Calu3 (cell line): Measurements from ENCODE around the gene PREX1. TPM values are rescaled to one million over a fixed set of nuclear protein-coding genes. Genes with fewer than 3 reads are reported as not detected.

ENCODE experiments used
- BruUV-seq: library from RNA; stranded (reverse); fragments of 400-500 nt; replicated peaks from 2 replicates; lab custom pipeline; 2021; lab: Mats Ljungman, UMichigan
- CTCF ChIA-PET: fragments of 300-600 bp; sonication (Branson Sonifier 250); formaldehyde crosslinking; loops from one replicate; lab custom pipeline; 2022; ENCODE audit warnings: antibody characterized with exemption; lab: Charles Lee
- DNase-seq: peaks from one replicate; pipeline ENCODE4 v3.0.0; 2022
- H3K27ac Mint-ChIP-seq: one replicate; pipeline ENCODE4 v1.8.0; 2022; ENCODE audit warnings: mixed read lengths; ENCODE audit not compliant: unreplicated experiment
- H3K27me3 Mint-ChIP-seq: one replicate; pipeline ENCODE4 v1.8.0; 2022; ENCODE audit warnings: mixed read lengths; ENCODE audit not compliant: unreplicated experiment
- H3K36me3 Mint-ChIP-seq: one replicate; pipeline ENCODE4 v1.8.0; 2022; ENCODE audit warnings: mild to moderate bottlenecking, moderate library complexity, mixed read lengths; ENCODE audit not compliant: insufficient read depth, unreplicated experiment
- H3K4me1 Mint-ChIP-seq: one replicate; pipeline ENCODE4 v1.8.0; 2022; ENCODE audit warnings: mild to moderate bottlenecking, low read depth, mixed read lengths; ENCODE audit not compliant: unreplicated experiment
- H3K4me3 Mint-ChIP-seq: one replicate; pipeline ENCODE4 v1.8.0; 2022; ENCODE audit warnings: mild to moderate bottlenecking, low read depth, moderate library complexity, mixed read lengths; ENCODE audit not compliant: unreplicated experiment
- H3K9me3 Mint-ChIP-seq: one replicate; pipeline ENCODE4 v1.8.0; 2022; ENCODE audit warnings: low read depth, mixed read lengths; ENCODE audit not compliant: unreplicated experiment
- CTCF ChIP-seq: fragments of 200-600 bp; IDR thresholded peaks from one replicate; pipeline ENCODE4 v1.8.0; 2022; ENCODE audit warnings: antibody characterized with exemption; ENCODE audit not compliant: unreplicated experiment
- intact Hi-C: fragments of 100-400 bp; cut with micrococcal nuclease; formaldehyde crosslinking; loops from one replicate; pipeline ENCODE4 v1.10.0; 2022; ENCODE audit not compliant: unreplicated experiment
- total RNA-seq: library from RNA; stranded (reverse); gene quantifications from 2 replicates; pipeline ENCODE4 v1.2.3, GENCODE V29; 2022

PREX1 gene
- total RNA-seq, 1 experiment from 2014 or later, result 0.31 TPM

DNA sequence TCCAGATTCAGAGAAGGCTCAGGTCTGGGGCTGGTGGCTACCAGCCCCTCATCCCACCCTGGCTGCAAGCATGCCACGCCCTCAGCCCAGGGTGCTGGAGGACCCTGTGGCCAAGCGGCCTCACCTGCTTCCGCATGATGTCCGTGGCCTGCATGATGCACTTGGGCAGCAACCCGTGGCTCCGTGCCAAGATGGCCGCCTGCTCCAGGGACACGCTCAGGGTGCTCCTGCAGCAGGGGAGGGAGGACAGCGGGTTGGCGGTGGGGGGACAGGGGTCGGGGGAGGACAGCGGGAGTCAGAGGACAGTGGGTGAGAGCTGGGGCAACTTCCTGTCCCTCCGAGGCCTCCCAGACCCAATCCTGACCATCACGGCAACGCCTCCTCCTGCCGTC is 200.1 kb downstream of the PREX1 start:
- BruUV-seq, result no TSS peak
- Mint-ChIP-seq H3K4me3 (no peak overlapping the region), H3K27ac (no peak overlapping the region), H3K4me1 (no peaks in the 10 kb centered on the region), H3K27me3 (peaks cover 4% of the 10 kb centered on the region), H3K36me3 (no peaks in the 10 kb centered on the region), H3K9me3 (no peaks in the 10 kb centered on the region)
- CTCF ChIA-PET, result interaction anchor here (0.6 kb wide), 1 partner anchor 1155 kb away, joined by 3 read pairs; no protein-coding TSS in a partner anchor
- no peak for DNase-seq
- intact Hi-C loops, result no loop called here
- no peak for TF ChIP-seq CTCF

DNA sequence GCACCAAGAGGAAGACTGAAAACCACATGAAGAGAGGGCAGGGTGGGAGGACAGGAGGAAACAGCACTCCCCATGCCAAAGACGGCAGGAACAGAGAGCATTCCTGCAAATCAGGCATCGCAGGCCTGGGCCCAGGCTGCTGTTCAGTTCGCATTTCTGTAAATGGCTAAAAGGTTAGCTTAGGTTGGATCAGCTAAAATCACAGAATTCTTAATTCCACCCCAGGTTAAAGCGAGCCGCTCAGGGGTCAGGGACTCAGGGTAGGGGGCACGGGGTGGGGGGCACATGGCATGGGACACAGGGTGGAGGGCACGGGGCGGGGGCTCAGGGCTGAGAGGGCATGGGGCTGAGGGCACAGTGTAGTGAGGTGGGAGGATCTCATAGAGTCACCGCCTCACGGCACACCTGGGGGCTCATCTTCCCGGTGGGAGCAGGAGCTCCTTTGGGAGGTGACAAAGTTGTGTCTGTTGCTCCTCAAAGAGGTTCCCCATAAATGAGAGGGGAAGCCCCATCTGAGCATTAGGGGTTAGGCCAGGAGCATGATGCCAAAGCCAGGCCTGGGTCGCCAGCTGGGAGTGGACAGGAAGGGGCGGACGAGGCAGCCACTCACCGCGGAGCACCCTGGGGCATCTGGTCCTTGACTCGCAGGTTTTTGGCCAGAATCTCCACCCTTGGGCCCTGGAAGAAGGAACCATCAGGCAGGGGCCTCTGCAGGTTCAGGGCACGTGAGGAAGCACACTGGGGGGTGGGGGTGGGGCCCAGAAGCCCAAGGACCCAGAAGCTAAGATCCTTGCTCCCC is 200.7 kb downstream of the PREX1 start:
- no peak overlapping the region for H3K27ac Mint-ChIP-seq
- no peak for DNase-seq
- no peak overlapping the region for H3K4me3 Mint-ChIP-seq
- BruUV-seq, result no TSS peak
- H3K9me3 Mint-ChIP-seq, result no peaks in the 10 kb centered on the region
- CTCF ChIA-PET, result interaction anchor here (0.6 kb wide), 2 partner anchors 454 to 1156 kb away, joined by 3 to 4 read pairs; no protein-coding TSS in a partner anchor
- intact Hi-C loops, result no loop called here
- H3K36me3 Mint-ChIP-seq, result no peaks in the 10 kb centered on the region
- H3K4me1 Mint-ChIP-seq, result peaks cover under 1% of the 10 kb centered on the region
- TF ChIP-seq CTCF, result no peak
- no peaks in the 10 kb centered on the region for H3K27me3 Mint-ChIP-seq

DNA sequence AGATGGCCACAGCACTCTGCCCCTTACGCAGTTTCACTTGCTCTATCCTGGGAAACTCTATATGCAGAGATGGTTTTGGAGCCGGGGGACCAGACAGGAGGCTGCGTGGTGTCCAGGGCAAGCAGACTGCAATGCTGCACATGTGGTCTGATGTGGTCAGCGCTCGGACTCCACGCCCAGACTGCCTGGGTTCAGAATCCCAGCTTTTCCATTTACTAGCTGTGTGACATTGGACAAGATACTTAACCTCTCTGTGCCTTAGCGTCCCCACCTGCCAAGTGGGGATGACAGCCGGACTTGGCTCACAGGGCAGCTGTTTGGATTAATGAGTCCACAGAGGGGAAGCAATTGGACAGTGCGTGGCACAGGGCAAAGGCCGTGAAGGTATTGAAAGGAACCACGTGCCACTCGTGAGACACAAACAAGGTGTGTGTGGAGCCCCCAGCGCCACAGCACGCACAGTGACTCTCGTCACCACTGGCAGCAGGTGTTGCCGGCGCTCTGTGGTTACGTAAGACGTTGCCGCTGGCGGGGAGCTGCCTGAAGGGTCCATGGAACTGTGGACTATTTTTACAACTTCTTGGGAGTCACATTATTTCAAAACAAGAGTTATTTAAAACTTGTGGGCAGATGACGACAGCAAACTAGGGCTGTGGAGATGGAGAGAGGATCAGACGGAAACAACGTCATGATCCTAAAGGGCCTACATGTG is 201.4 kb downstream of the PREX1 start:
- Mint-ChIP-seq H3K9me3 (no peaks in the 10 kb centered on the region), H3K36me3 (peaks cover 1% of the 10 kb centered on the region), H3K27me3 (no peaks in the 10 kb centered on the region), H3K4me3 (no peak overlapping the region), H3K4me1 (peaks cover 8% of the 10 kb centered on the region), H3K27ac (no peak overlapping the region)
- no TSS peak for BruUV-seq
- TF ChIP-seq CTCF, result no peak
- intact Hi-C loops, result no loop called here
- CTCF ChIA-PET, result interaction anchor here (0.6 kb wide), 1 partner anchor 453 kb away, joined by 4 read pairs; no protein-coding TSS in a partner anchor
- DNase-seq, result no peak

DNA sequence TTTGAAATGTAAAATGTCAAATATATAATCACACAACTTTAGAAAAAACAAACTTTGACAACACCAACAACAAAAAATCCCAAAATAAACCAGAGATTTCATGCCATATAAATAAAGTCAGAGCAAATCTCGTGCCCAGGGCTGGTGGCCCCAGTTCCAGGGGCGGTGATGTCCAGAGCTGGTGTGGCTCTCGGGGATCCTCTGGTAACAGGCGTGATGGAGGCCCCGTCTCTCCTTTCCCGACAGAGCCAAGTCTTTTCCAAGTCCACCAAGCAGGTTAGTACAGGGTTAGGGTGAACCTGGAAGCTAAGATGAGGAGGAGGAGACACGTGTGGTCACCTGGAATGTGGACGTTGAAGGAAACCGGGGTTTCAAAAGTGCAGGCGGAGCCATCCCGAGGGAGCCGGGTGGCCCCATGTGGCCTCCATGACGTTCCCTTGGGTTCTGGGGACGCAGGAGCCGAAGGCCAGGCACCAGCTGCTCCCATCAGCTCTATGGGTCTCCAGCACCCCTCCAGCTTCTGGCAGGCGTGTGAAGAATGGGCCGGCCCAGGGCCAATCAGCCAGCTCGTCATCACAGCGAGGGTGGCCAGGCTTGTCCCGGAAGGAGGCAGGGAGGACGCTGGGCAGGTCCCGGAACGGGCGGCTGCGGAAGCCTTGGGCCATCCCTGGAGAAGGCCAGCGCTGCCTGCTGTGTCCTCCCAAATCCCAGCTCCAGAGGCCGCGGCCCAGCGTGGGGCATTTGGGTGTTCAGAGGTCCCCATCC is 202.5 kb downstream of the PREX1 start:
- peaks cover 19% of the 10 kb centered on the region for H3K4me1 Mint-ChIP-seq
- intact Hi-C loops, result no loop called here
- H3K27me3 Mint-ChIP-seq, result no peaks in the 10 kb centered on the region
- H3K9me3 Mint-ChIP-seq, result no peaks in the 10 kb centered on the region
- no peak overlapping the region for H3K27ac Mint-ChIP-seq
- CTCF ChIA-PET, result no interaction called here
- TF ChIP-seq CTCF, result no peak
- peaks cover 12% of the 10 kb centered on the region for H3K36me3 Mint-ChIP-seq
- H3K4me3 Mint-ChIP-seq, result no peak overlapping the region
- BruUV-seq, result no TSS peak
- no peak for DNase-seq
